HG03565 (cell line): ENCODE results near the gene WASHC2A.
"Not testable (repeated sequence)": the region's sequence is repeated elsewhere in the genome, so short reads cannot be mapped to it uniquely, and the experiment has no call there.

ENCODE experiments used
- ATAC-seq: cut with Tn5 transposase; IDR thresholded peaks from one replicate; pipeline ENCODE4 v1.9.1; 2021; ENCODE audit warnings: mild to moderate bottlenecking, moderate library complexity; ENCODE audit not compliant: unreplicated experiment

WASHC2A gene

DNA sequence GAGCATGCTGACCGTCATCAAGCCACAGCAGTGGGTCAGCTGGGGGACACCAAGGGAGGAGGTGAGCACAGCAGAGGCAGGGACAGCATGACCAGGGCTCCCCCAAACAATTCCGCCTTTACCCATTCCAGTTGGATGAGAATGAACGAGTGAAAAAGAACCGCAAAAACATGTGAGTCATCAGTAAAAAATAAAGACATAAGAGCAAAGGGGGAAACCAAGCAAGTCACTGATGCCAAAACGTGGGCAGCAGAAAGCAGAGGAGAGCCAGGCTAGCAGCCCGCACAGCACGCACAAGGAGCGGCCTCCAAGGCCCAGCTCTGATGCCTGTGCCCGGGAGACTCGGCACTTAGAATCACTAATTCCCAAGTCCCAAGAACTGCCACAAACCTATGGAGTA, 7.8 kb upstream of the WASHC2A start:
- not testable (repeated sequence) for ATAC-seq

DNA sequence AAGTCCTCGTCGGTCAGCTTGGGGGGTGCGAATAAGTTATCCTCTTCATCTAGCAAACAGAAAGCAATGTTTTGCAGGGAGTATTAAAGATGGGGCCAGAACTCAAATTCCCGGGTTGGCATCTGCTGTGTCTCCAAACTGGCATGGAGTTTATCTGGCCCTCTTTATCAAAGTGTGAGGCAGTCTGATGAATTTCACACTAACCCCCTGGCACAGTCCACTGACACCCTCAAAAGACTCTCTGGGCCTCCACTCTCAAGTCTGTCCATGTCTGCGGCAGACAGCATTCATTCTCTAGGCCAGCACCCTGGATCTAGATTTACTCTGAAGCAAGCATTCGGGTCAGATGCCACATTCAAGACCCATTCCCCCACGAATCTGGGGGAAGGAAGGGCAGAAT, 6.2 kb upstream of the WASHC2A start:
- not testable (repeated sequence) for ATAC-seq

DNA sequence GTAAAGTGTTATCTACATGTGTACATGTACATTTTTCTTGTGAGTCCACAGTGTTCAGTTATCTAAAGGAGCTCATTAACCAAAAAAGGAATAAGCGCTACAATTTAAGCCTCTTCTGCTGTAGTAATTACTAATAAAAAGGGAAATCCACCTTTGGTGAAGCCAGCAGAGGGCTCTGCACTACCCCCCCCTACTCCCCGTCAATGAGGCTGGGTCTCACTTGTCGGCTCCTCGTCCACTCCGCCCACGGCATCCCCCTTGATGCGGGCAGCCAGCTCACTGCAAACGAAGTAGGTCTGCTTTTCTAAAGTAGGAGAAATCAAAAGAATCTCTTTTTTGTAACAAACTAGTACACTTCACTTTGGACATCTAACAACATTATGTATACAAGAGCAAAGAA, 4.7 kb upstream of the WASHC2A start:
- ATAC-seq: no peak

DNA sequence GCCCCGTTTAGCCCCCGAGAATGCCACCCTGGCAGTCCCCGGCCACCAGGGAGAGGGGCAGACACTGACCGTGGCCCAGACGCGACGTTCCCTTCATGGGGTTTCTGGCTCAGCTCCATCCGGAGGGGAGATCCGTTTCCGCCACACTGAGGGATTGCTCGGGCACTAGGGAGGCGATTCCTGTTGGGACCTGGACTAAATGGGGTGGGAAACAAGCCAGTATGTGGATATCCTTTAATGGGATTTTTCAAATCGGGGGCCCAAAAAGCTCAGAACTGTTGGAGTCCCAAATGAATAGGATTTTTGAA, 552 bp downstream of the WASHC2A start:
- ATAC-seq: not testable (repeated sequence)

DNA sequence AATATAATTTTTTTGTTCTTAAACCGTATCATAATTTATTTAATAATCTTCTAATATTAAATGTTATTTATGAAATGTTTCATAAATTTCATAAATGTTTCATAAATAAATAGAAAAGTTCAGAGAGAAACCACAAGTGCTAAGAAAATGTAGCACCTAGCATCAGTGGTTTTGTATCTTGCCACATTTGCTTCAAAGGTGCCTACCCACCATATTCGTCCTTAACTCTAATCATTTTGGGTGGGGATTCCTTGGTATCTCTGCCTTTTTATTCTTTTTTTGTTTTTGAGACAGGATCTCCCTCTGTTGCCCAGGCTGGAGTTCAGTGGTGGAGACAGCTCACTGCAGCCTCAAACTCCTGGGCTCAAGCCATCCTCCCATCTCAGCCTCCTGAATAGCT, 7.4 kb downstream of the WASHC2A start:
- not testable (repeated sequence) for ATAC-seq

DNA sequence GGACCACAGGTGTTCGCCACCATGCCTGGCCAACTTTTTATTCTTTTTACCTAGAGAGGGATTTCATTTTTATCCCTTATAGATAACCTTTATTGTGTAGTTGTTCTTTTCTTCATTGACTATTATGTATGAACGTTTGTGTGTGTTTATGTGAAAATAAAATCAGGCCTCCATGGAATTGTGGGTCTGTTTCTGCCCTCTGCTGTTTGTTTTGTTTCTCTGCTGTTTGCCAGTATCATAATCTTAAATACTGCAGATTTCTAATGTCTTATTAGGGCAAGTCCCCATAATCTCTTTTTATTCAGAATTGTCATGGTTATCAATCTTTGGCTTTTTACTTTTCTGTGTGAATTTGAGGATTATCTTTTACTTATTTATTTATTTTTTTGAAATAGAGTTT, 7.8 kb downstream of the WASHC2A start:
- not testable (repeated sequence) for ATAC-seq

DNA sequence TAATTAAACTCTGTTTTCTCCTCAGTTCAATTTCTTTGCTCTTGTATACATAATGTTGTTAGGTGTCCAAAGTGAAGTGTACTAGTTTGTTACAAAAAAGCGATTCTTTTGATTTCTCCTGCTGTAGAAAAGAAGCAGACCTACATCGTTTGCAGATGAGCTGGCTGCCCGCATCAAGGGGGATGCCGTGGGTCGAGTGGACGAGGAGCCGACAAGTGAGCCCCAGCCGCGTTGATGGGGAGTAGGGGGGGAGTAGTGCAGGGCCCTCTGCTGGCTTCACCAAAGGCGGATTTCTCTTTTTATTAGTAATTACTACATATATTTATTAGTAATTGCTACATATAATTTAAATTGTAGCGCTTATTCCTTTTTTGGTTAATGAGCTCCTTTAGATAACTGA, 23.6 kb downstream of the WASHC2A start:
- not testable (repeated sequence) for ATAC-seq

DNA sequence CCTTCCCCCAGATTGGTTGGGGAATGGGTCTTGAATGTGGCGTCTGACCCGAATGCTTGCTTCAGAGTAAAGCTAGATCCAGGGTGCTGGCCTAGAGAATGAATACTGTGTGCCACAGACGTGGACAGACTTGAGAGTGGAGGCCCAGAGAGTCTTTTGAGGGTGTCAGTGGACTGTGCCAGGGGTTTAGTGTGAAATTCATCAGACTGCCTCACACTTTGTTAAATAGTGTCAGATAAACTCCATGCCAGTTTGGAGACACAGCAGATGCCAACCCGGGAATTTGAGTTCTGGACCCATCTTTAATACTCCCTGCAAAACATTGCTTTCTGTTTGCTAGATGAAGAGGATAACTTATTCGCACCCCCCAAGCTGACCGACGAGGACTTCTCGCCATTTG, 25.2 kb downstream of the WASHC2A start:
- ATAC-seq: not testable (repeated sequence)

DNA sequence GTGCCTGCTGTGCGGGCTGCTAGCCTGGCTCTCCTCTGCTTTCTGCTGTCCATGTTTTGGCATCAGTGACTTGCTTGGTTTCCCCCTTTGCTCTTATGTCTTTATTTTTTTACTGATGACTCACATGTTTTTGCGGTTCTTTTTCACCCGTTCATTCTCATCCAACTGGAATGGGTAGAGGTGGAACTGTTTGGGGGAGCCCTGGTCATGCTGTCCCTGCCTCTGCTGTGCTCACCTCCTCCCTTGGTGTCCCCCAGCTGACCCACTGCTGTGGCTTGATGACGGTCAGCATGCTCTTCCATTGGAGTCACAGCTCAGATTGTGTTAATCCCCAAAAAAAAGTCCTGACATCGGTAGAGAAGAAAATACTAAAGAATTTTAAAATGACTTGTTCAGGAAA, 26.9 kb downstream of the WASHC2A start:
- ATAC-seq: not testable (repeated sequence)

DNA sequence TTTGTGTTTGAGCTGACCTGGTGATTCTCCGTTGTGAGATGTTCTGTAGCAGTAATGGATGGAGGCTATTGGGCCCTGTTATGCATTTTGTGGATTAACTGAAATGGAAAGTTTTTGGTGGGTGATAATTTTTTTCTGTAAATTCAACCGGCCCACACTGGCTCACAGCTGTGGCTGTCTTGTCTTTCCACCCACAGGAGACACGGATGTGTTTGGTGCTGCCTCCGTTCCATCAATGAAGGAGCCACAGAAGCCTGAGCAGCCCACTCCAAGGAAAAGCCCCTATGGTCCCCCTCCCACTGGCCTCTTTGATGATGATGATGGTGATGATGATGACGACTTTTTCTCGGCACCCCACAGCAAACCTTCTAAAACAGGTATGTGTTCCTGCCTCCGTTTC, 27.6 kb downstream of the WASHC2A start:
- ATAC-seq: not testable (repeated sequence)

DNA sequence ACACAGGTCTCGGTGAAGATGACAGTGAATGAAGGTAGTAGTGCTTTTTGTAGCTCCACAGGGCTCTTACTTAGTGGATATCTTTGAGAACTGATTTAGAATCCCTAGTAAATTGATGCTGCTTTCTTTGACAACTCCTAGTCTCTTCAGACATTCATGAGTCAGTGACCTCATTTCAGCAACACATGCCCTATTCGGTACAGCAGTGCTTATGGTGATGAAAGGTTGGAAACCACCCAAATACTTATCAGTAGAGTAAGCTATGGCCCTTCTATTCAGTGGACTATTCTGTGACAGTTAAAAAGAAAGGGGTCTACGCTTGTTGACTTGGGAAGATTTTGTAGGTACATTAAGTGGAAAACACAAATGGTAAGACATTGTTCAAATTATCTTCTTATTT, 29.0 kb downstream of the WASHC2A start:
- not testable (repeated sequence) for ATAC-seq

DNA sequence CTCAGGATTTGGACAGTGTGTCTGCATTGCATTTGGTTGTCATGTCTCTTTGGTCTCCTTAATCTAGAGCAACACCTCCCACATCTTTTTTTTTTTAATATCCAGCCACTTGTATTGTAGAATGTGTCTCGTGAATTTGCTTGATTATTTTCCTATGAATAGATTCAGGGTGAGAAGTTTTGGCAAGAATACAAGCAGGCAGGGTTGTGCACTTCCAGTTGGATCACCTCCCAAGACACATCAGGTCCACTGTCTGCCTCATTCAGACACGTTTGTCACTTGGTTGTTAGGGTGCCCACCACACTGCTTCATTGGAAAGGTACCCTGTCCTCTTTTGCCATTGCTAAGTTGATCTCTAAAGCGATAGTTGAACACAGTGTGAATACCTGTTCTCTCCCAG, 30.9 kb downstream of the WASHC2A start:
- not testable (repeated sequence) for ATAC-seq

DNA sequence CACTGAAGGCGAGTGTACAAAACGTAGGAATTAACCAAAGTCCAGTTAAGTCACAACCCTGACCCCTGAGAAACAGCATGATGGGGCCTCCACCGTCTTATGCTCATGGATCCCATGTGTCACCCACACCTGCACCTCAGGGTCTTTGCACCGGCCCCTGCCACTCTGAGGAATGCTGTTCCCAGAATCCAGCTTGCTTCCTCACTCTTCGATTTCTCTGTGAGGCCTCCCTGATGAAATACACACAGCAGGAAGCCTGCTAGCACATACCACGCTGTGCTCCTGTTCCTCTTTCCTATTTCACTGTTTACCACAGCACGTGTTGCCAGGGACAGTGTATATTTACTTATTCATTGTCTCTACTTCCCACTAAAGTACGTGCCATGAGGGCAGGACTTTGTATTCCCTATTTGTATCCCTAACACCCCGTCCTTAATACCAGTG, 33.4 kb downstream of the WASHC2A start:
- not testable (repeated sequence) for ATAC-seq

DNA sequence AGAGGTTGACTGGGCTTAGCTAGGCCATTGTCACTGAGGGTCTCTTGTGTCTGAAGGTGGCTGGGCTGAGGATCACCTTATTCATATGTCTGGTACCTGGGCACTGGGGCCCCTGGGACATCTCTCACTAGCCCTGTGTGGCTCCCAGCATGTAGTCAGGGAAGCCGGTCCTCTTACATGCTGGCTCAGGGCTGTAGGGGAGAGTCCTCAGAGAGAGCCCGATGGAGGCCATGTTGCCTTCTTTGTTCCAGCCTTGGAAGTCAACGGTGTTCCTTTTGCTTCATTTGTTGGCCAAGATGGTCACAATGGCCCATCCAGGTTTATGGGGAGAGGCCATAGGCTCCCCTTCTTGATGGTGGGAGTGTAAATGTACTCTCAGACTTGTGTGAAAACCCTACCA, 34.0 kb downstream of the WASHC2A start:
- not testable (repeated sequence) for ATAC-seq

DNA sequence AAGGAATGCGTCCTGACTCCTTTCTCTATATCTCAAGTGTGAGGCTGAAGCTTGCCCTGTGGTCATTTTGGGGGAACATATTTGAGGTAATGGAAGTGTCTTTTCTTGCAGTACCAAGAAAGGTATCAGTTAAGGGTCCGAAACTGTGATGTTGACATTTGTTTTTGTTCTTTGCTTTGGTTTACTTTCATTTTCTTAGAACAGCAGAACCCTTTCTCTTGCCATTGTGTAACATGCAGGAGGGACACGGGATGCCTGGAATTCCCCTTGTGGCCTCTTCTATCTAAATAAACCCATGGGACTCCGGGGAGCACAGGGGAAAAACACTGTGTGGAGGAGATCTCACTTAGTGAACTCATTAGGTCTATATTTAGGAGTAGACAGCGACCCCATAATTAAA, 34.5 kb downstream of the WASHC2A start:
- peak; percentile 77 for ATAC-seq

DNA sequence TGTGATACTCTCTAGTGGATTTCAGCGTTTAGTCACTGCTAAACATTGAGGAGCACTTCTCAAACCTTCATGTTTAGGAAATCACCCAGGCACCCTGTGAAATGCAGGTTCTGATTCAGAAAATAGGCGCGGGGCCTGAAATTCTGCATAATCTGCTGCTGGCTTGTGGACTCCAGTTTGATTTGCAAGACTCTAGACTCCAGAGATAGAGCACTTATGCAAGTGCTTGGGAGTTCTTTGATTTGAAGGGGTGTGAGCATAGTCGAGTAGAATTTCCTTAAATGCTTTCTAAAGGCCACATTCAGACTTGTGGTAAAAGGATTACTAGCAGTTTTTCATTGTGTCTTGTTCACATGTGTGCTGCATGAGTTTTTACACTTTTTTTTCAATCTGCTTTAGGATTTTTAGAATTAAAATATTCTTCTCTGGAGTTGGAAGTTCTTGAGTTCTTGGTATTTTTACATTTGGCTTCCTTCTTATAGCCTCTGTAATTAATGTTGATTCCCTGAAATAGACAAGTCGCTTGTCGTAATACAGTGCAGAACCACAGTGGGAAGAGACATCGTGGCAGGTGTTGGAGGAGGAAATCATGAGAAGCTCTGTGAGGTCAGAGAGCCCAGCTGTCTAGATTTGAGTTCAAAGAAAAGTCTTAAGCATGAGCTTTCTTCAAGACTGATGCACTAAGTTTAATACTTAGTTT, 41.4 kb downstream of the WASHC2A start:
- not testable (repeated sequence) for ATAC-seq

DNA sequence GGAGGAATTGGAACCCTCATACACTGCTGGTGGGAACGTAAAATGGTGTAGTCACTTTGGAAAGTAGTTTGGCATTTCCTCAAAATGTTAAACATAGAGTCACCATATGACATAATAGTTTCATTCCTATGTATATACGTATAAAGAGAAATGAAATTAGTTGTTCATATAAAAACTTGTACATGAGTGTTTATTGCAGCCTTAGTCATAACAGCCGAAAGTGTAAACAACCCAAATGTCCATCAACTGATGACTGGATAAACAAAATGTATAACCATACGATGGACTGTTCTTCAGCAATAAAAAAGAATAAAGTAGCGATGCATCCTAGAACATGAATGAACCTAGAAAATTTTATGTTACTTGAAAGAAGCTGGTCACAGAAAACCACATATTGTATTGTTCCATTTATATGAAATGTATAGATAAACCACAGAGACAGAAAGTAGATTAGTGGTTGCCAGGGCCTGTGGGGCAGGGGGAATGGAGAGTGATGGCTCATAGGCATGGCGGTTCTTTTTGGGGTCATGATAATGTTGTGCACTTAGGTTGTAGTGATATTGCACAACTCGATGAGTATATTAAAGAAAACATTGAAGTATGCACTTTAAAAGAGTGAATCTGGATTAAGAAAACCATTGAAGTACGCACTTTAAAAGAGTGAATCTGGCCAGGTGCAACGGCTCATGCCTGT, 44.8 kb downstream of the WASHC2A start:
- ATAC-seq: not testable (repeated sequence)

DNA sequence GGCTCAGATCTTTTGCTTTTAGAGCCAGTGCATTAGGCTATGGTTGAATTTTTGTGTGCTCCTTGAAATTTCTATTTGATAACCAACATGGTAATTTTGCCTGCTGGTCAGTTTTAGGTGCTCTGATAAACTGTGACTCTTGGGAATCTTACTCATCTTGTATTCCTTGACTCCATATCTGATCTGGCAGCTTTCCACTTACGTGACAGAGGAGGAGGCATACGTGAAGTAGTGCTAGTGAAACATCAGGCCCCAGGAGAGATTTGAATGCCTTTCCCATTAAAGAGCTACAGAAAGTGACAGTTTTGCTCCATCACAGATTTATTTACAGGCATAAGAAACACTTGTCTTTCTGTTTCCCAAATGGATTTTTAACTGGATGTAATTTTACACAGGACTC, 59.0 kb downstream of the WASHC2A start:
- not testable (repeated sequence) for ATAC-seq

DNA sequence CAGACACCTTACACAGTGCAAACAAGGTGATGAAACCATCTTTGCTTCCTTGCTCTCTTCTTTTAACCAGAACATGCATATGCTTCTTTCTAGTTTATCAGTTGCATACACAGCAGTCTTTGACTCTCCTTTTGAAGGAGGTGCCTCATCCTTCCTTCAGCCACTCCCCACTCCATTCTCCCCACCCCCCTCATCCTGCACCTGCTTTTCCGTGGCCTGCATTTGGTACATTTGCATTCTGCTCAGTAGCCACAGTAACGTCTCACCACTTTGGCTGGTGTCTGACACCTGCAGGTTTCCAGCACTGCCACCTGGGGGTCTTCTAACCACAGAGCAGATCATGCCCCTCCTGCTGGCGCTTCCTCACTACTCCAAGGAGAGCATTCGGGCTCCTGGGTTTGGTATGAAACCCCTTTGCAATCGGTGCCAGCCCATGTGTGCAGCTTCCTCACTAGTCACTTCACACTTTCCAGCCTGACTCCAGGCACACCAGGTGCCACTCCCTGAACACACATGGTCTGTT, 60.1 kb downstream of the WASHC2A start:
- ATAC-seq: not testable (repeated sequence)

DNA sequence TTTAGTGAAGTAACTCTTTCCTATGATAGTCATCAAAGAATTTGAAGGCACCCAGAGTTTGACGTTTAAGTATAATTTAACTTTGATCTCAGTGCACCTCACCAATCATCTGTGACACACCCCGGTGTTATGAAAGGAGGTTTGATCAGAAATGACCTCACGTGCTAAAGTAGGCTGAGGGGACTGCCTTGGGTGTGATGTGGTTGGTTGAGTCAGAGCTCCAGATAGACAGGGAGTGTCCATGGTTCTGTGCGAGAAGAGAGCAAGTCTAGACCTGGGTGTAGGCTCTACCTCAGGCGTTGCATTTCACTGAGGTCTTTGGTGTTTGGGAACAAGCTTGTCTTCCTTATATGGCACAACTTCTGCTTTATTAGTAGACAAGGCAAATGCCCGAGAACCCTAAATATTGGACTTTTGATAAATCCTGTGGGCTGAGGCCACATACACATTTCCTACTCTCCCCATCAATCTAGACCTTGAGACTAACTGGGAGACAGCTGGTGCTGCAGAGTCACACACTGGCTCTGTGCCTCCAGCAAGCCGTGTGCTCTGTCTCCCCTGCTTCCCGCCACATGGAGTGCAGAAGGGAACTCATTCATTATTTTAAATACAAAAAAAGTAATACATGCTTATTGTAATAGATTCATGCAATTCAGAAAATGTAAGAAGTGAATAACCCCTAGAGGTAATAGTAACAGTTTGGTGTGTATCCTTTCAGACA, 63.7 kb downstream of the WASHC2A start:
- not testable (repeated sequence) for ATAC-seq

DNA sequence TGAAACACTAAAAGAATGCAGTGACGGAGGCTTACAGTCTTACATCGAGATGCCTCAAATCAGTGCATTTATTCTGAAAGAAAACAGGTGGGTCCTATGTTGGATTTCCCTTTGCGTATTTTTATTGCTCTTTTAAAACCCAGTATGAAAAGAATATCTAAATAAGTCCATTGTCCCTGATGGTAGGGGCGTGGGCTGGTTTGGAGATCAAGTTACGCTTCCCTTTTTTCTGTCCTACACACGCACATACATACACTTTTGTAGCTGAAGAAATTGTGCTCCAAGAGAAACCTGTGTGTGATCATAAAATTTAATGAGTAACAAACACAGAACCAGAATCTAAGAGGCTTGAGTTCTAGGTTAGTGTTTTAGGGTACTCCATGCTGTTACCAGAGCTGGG, 64.6 kb downstream of the WASHC2A start:
- not testable (repeated sequence) for ATAC-seq

DNA sequence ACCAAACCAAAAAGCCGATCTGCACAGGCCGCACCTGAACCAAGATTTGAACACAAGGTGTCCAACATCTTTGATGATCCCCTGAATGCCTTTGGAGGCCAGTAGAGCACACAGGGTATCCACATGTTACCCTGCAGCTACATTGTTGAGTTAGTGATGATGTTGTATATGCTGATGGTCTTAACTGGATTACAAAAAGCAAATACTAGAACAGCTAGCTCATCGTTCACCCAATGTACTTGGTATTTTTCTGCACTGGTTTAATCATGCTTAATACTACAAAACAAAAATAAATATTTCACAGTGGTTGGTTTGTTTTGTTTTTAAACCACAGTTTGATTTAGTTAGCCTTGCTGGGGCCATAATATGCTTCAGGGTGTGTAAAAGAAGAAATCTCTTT, 65.1 kb downstream of the WASHC2A start:
- not testable (repeated sequence) for ATAC-seq
